T-helper 2 cell treated with Interferon-gamma antibody and Interleukin-4, amounts not matched to agents 5 μg/mL and 100 μg/mL, for 36 hours (primary cell): ENCODE measurements around the gene STOM.

Experiments used
- DNase-seq: peaks from one replicate; pipeline ENCODE4 v3.0.0; 2021; ENCODE audit warnings: low spot score
- H3K27ac Mint-ChIP-seq: one replicate; pipeline ENCODE4 v1.8.0; 2021; ENCODE audit warnings: mild to moderate bottlenecking, mixed read lengths
- H3K27me3 Mint-ChIP-seq: one replicate; pipeline ENCODE4 v1.8.0; 2021; ENCODE audit warnings: low read depth, mixed read lengths
- H3K36me3 Mint-ChIP-seq: one replicate; pipeline ENCODE4 v1.8.0; 2021; ENCODE audit warnings: low read depth, mixed read lengths
- H3K4me1 Mint-ChIP-seq: one replicate; pipeline ENCODE4 v1.8.0; 2021; ENCODE audit warnings: low read depth, mixed read lengths
- H3K4me3 Mint-ChIP-seq: one replicate; pipeline ENCODE4 v1.8.0; 2022; ENCODE audit warnings: mild to moderate bottlenecking, moderate library complexity, mixed read lengths
- H3K9me3 Mint-ChIP-seq: one replicate; pipeline ENCODE4 v1.8.0; 2021; ENCODE audit warnings: mixed read lengths

The STOM gene

GRCh38 chr9:121364886-121365285, 5.2 kb downstream of the STOM start:
- Mint-ChIP-seq H3K27ac (no peak overlapping the region), H3K27me3 (no peaks in the 10 kb centered on the region), H3K4me1 (peaks cover 37% of the 10 kb centered on the region), H3K9me3 (no peaks in the 10 kb centered on the region), H3K36me3 (peaks cover 5% of the 10 kb centered on the region), H3K4me3 (no peak overlapping the region)
- DNase-seq, result no peak

GRCh38 chr9:121364077-121364476, 6.0 kb downstream of the STOM start:
- DNase-seq, result no peak
- Mint-ChIP-seq H3K4me1 (peaks cover 38% of the 10 kb centered on the region), H3K4me3 (no peak overlapping the region), H3K27me3 (no peaks in the 10 kb centered on the region), H3K9me3 (no peaks in the 10 kb centered on the region), H3K36me3 (peaks cover 5% of the 10 kb centered on the region), H3K27ac (no peak overlapping the region)

GRCh38 chr9:121363622-121363961, 6.5 kb downstream of the STOM start:
- H3K4me3 Mint-ChIP-seq, result no peak overlapping the region
- DNase-seq, result no peak
- peaks cover 38% of the 10 kb centered on the region for H3K4me1 Mint-ChIP-seq
- H3K27ac Mint-ChIP-seq, result no peak overlapping the region
- no peaks in the 10 kb centered on the region for H3K27me3 Mint-ChIP-seq
- no peaks in the 10 kb centered on the region for H3K9me3 Mint-ChIP-seq
- H3K36me3 Mint-ChIP-seq, result peaks cover 5% of the 10 kb centered on the region

DNA sequence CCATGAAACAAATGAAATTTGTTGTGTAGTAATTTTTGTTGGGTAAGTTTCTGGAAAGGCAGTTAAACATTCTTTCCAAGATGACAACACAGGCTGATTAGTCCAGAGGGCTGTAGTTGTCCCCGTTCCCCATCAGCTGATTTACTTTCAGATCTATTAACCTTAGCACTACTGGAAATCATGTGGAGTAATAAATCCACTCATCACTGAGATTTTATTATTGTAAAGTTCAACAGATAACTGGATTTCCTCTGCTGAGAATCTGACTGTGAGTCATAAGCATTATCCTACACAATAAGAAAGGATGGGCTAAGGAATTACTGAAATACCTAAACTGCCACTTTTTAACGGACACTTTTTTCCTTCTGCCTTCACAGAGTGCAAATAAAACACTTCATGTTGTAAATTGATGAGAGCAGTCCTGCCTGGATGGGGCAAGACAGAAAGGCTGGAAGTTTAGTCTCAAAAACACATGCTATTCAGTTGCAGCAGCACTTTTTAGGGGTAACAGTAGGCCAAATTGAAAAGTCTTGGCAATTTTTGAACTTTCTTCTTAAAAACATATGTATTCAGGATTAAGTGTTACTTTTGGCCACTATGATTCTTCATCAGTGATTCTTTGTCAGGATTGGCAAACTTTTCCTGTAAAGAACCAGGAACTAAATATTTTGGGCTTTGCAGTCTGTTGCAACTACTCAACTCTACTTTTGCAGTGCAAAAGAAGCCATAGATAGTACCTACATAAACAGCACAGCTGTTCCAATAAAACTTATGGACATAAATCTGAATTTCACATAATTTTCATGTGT, 7.0 kb downstream of the STOM start:
- Mint-ChIP-seq H3K9me3 (no peaks in the 10 kb centered on the region), H3K4me1 (peaks cover 36% of the 10 kb centered on the region), H3K36me3 (peaks cover 3% of the 10 kb centered on the region), H3K27me3 (no peaks in the 10 kb centered on the region), H3K27ac (no peak overlapping the region), H3K4me3 (no peak overlapping the region)
- no peak for DNase-seq

GRCh38 chr9:121360601-121361374, 9.3 kb downstream of the STOM start:
- H3K9me3 Mint-ChIP-seq, result no peaks in the 10 kb centered on the region
- H3K4me3 Mint-ChIP-seq, result no peak overlapping the region
- no peak overlapping the region for H3K27ac Mint-ChIP-seq
- H3K36me3 Mint-ChIP-seq, result peaks cover 5% of the 10 kb centered on the region
- H3K27me3 Mint-ChIP-seq, result no peaks in the 10 kb centered on the region
- H3K4me1 Mint-ChIP-seq, result peaks cover 31% of the 10 kb centered on the region
- DNase-seq, result no peak

DNA sequence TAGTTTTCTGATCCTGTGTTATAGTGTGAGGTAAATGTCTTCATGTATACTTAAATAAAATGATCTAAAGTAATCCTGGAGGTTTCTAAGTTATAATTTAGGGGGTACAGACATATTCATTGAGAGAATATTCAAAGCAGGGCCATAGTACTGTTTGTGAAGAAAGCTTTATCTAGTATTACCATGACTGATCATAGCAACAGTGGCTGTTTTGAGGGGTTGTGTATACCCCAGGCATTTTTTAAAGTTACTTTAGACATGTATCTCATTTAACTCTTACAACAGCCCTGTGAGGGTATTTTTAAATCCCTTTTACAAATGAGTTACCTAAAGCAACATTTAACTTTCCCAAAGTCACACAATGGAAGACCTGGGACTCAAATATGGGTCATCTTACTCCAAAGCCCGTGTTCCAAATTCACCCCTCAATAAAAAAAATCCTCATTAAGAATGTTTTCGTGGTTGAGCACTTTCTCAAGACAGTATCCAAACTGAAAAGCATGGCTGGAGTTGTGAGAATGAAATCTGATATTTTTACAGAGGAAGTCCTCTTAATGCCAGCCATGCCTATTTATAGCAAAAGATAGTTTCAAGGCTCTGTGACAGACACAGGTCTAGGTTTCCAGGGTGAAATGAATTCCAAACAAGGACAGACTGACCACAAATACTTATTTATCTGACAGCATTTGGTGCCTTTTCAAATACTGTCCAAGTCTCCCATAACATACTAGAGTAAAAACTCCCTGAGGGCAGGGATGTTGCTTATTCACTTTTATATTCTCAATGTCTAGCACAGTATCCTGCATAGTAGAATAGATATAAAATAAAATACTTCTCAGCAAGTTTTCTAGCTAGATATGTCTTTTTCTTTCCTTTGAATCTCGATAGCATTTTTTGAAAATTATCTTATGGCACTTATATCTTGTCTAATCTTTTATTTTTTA, 10.4 kb downstream of the STOM start:
- DNase-seq, result no peak
- Mint-ChIP-seq H3K27ac (no peak overlapping the region), H3K9me3 (no peaks in the 10 kb centered on the region), H3K4me1 (peaks cover 21% of the 10 kb centered on the region), H3K27me3 (no peaks in the 10 kb centered on the region), H3K4me3 (no peak overlapping the region), H3K36me3 (peaks cover 5% of the 10 kb centered on the region)

GRCh38 chr9:121358751-121359150, 11.3 kb downstream of the STOM start:
- peak overlapping the region; percentile 44 for H3K4me3 Mint-ChIP-seq

DNA sequence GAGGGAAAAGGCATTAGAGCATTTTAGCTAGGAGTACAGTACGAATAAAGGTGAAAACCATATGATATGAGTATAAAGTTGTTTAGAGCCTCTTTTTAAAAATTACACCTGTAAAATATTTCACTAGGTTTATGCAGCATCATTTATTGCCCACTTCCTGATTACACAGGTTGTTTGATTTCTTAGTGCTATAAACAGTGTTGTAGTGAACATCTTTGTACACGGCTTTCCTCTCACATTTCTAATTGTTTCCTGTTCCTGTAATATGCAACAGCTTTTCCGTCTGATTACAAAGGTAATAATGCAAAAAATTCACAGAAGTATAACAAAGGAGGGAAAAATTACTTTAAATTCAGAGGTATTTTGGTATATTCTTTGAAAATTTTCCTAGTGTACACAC, 13.0 kb downstream of the STOM start:
- Mint-ChIP-seq H3K27ac (no peak overlapping the region), H3K36me3 (peaks cover 14% of the 10 kb centered on the region), H3K27me3 (no peaks in the 10 kb centered on the region), H3K4me3 (no peak overlapping the region), H3K4me1 (peaks cover 29% of the 10 kb centered on the region), H3K9me3 (no peaks in the 10 kb centered on the region)
- DNase-seq, result no peak

More at GRCh38 chr9:121358751-121359150, 11.3 kb downstream of the STOM start:
- Mint-ChIP-seq H3K27ac (no peak overlapping the region), H3K36me3 (peaks cover 8% of the 10 kb centered on the region), H3K9me3 (no peaks in the 10 kb centered on the region), H3K27me3 (no peaks in the 10 kb centered on the region), H3K4me1 (peaks cover 24% of the 10 kb centered on the region)
- DNase-seq, result no peak

GRCh38 chr9:121354762-121355161, 15.3 kb downstream of the STOM start:
- H3K27me3 Mint-ChIP-seq, result no peaks in the 10 kb centered on the region
- no peaks in the 10 kb centered on the region for H3K9me3 Mint-ChIP-seq
- DNase-seq, result no peak
- H3K4me1 Mint-ChIP-seq, result peaks cover 27% of the 10 kb centered on the region
- H3K27ac Mint-ChIP-seq, result peak overlapping the region; percentile 24
- no peak overlapping the region for H3K4me3 Mint-ChIP-seq
- peaks cover 16% of the 10 kb centered on the region for H3K36me3 Mint-ChIP-seq

- H3K9me3 Mint-ChIP-seq, result no peaks in the 10 kb centered on the region
- peak overlapping the region; percentile 56 for H3K27ac Mint-ChIP-seq
- no peaks in the 10 kb centered on the region for H3K27me3 Mint-ChIP-seq
- no peak for DNase-seq
- peak overlapping the region; percentile 47 for H3K4me3 Mint-ChIP-seq
- H3K36me3 Mint-ChIP-seq, result peaks cover 16% of the 10 kb centered on the region
- peaks cover 25% of the 10 kb centered on the region for H3K4me1 Mint-ChIP-seq
Measured at GRCh38 chr9:121354141-121354540, 15.9 kb downstream of the STOM start.

- peak overlapping the region; percentile 47 for H3K4me3 Mint-ChIP-seq
- peaks cover 16% of the 10 kb centered on the region for H3K36me3 Mint-ChIP-seq
- no peaks in the 10 kb centered on the region for H3K27me3 Mint-ChIP-seq
- DNase-seq, result peak; percentile 56
- no peaks in the 10 kb centered on the region for H3K9me3 Mint-ChIP-seq
- peaks cover 20% of the 10 kb centered on the region for H3K4me1 Mint-ChIP-seq
- peak overlapping the region; percentile 56 for H3K27ac Mint-ChIP-seq
Measured at GRCh38 chr9:121353241-121354061, 16.6 kb downstream of the STOM start.

DNA sequence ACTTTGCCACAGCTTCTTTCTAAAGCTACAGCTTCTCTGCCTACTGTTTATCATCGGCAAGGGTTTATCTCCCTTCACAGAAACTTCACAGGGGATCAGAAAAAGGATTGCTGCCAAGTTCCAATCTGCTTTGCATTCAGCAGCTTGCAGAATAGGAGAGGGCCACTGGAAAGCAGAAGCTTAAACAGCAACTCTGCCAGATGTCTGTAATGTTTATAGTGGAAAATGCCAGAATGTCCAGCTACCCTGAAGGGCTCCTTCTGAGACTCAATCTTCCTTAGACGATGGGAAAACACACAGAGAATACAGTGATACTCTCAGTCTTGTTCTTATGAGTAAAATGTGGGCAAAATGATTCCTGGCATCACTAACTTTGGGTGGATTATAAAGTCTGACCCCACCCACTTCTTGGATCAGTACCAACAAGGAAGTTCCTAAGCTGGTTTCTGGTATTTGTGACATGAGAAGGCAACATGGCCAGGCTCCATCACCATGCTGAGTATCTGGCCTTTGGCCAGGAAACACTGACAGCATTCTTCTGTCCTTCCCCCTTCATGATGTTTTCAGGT, 19.0 kb downstream of the STOM start:
- Mint-ChIP-seq H3K27ac (no peak overlapping the region), H3K36me3 (peaks cover 20% of the 10 kb centered on the region), H3K4me3 (no peak overlapping the region), H3K27me3 (no peaks in the 10 kb centered on the region), H3K4me1 (peaks cover 13% of the 10 kb centered on the region), H3K9me3 (no peaks in the 10 kb centered on the region)
- no peak for DNase-seq

GRCh38 chr9:121350036-121350435, 20.0 kb downstream of the STOM start:
- H3K27ac Mint-ChIP-seq, result no peak overlapping the region
- no peaks in the 10 kb centered on the region for H3K27me3 Mint-ChIP-seq
- no peak for DNase-seq
- peaks cover 17% of the 10 kb centered on the region for H3K36me3 Mint-ChIP-seq
- no peak overlapping the region for H3K4me3 Mint-ChIP-seq
- peaks cover 13% of the 10 kb centered on the region for H3K4me1 Mint-ChIP-seq
- no peaks in the 10 kb centered on the region for H3K9me3 Mint-ChIP-seq
